HG03432 (cell line): ENCODE results near the gene LSAMP.
"Not testable (repeated sequence)": the region's sequence is repeated elsewhere in the genome, so short reads cannot be mapped to it uniquely, and the experiment has no call there.

ENCODE experiments used
- ATAC-seq: cut with Tn5 transposase; IDR thresholded peaks from one replicate; pipeline ENCODE4 v1.9.1; 2021; ENCODE audit warnings: mild to moderate bottlenecking, moderate library complexity; ENCODE audit not compliant: unreplicated experiment

LSAMP gene

DNA sequence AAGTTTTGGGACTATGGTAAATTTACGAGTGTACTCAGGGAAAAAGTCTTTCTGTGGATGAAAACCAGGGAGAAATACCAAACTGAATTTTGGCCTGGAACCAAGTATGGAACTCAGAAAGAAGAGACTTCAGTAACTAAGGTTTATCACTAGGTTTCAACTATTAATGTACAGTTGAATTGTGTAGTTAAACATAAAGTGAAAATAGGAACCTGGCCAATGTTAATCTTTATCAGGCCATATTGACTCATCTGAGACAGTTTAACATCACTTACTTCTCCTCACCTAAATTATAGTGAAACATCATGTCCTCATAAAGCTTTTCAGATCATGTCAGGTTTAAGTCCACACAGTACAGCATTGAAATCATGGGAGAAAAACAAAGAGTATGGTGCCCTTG is 197.7 kb downstream of the LSAMP start:
- ATAC-seq: no peak

DNA sequence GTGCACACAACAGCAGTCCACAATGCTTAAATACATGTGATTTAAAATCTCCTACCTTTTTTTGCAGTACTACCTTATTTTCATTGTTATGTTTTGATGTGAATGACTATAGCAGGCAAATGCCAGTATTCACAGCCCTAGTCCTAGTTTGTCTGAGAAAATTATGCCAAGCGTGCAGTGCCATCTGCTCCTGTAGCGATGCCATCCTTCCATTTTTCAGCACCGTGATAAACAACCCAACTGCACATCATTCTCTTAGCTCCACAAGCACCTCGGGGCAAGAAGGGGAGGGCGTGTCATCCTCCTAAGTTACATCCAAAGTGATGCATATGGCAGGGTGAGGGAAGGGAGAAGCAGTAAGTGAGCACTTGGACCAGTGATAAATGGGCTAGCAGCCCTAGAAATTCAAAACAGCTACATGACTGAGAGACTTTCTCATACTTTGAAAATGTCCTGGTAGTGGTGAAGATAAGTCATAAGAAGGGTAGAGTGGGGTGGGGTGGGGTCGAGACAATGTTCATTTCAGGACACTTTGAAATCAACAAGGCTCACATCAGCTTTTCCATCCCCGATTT is 198.8 kb downstream of the LSAMP start:
- ATAC-seq: no peak

DNA sequence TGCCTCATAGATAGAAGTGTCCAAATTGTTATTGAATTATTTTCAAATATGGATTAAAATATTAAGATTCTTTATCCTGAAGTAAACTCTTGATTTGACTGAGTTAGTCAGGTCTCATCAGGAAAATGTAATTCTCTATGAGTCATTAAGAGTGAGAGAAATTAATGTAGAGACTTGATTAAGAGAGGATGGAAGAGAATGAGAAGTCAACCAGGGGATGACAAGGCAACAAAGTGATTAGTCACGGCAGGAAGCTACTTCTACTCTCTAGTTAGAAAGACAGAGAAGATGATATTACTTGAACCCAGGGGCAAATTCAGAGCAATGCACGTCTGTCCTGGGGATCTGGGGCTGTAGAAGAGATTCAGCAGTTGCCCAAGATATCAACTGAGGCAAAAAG is 202.5 kb downstream of the LSAMP start:
- no peak for ATAC-seq

DNA sequence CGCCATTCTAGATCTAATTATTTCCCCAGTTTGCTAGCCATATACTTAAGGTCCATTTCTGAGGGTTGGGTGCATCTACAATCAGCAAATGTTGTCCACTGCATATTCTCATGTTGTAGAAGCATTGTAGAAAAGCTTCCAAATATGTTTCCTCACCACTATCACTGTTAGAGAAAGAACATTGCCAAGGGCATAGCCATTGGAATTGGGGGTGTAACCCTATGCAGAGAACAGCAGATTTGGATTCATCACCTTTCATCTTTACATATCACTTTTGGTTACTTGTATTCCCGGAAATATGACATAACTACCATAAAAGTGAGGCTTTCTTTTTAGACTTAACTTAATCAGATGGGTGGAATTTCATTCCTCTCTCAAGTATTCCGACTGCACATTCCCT is 203.6 kb downstream of the LSAMP start:
- no peak for ATAC-seq

DNA sequence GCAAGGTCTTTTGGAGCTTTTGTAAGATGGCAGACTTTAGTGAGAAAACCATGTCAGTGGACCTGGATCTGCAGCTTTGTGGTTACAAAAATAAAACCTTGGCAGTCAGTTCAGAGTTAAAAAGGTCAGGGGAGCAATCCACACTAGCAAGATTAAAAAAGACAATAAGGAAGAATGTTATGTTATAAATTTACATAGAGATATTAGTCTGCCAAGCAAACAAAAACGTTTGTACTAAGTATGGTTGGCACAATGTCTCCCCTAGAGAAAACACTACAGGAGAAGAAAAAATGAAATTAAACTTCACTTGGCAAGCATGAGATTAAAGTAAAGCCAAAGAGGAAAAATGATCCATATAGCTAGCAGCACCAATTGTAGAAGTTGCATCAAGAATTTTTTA is 205.0 kb downstream of the LSAMP start:
- ATAC-seq: no peak

DNA sequence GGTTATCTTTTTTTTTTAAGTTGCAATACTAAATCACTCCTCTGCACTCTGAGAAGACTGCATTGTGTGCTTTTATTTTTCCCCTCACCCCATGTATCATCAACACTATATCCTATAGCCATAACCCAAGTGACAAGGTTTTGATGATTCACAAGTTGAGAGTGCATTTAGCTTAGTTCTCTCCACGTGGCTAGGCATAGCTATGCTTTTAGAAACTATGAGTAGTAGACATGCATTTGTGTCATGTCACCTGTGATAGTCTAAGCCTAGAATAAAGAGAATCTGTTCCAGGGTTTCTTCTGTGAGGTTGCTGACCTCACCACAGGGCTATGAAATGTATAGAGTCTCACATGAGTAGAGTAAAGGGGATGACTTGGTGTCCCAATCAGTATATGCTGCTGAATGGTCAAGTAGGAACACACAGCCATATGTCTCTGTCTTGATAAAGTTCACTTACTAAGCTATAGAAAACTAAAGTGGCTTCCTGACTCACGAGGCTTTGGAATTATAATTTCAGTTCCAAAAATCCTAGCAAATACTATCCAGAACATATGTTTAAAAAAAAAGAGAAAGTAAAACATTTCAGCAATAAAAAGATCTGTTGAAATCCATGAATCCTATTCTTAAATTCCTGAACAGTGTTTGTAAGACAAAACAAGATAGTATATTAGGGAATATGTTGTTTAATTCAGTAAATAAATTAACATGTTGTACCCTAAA is 206.3 kb downstream of the LSAMP start:
- no peak for ATAC-seq

DNA sequence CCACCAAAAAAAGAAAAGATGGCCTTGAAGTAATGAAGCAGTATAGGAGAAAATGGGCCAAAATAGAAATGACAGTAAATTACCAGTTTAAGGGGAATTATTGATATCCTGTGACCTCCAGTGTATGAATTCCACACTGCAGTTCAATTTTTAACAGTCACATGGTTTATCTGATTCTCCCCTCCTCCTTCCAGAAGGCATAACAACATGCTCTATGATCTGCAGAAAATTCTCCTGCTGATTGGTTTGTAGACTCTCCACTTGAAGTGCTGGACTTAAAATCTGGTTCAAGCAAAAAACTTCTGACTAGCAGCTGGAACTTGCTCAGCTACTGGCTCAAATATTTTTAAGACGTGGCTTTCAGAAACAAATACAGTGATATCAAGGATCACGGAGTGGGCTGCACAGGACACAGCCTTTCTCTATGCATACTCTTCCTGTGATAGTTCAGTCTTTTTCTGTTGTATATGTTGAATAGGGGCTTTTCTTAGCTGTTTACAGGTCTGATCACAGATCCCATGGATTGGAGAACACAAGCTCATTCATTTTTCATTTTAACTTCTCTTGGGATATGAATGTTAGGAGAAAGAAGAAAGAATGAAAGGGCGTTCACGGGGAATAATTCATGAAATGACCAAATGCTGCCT is 211.5 kb downstream of the LSAMP start:
- ATAC-seq: no peak

DNA sequence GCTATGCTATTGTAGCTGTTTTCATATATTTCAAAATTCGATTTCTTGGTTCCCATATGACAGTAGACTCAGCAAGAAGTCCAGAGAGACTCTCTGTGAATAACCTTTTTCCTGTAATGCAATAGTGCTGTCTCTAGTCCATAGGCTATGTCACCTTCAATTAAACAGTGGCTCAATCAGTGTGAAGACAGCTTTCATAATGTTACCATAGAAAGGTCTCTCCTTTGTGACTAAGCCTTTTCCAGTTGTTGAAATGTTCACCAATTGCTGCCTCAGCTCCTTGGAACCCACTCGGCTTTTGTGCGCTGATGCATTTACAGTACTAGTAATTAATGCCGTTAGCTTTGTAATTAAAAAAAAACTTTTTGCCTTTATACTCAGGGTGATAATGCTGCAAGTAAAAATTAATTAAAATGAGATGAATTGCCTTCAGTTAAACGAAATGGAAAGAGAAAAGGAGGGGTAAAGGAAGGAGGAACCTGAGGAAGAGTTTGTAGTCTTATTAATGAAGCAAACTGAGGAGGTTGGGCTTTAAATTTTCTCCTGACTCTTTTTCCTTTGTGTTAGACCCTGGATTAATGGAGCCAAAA is 214.8 kb downstream of the LSAMP start:
- ATAC-seq: no peak

DNA sequence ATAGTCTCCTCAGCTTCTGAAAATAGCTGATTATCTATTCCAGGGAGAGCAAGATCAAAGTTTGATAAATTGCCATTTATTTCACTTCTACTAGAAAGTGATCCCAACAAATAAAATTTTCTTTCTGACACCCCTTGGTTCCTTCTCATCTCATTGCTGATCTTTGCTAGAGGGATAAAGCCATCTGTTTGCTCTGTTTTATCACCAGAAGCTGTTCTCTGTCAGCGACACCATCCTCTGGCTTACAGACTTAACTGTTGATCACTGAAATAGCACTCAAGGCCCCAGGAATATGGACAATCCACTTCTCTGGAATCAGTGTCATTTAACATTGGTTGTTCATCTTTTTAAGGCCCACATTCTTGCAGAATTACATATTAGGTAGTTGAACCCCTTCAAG is 219.0 kb downstream of the LSAMP start:
- no peak for ATAC-seq

DNA sequence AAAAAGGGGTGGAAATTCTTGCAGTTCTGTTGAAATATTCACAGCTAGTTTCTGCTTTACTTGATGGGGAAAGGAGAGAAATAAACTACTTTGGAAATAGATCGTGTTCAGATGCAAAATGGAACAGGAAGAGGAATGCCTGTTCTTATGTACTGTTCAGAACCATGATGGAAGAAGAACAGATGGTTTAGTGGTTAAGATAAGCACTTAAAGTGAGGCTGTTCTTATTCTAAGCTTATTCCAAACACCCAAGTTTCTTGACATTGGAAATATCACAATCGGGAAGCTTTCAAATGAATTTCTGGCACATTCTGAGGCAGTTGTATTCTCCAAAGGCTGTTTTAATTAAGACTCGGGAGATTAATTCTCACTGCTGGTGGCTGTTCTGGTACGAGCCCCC is 228.5 kb downstream of the LSAMP start:
- ATAC-seq: no peak

DNA sequence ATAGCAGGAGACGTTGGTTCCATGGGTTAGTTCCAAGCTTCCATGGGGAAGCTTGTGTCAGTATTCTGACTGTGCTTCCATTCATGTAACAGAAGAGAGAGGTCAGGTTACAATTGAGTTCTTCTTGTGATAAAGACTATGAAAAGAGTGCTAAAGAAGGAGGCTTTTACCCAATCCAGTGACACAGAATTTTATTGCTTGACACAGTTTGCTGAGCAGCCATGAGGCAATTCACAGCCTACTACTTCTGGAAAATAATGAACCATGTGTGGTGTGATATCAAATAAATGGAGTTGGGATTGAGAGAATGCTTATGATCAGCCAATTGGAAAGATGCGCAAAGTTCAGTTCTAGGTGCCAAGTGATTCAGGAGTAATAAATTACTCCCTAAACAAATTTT is 233.4 kb downstream of the LSAMP start:
- no peak for ATAC-seq

DNA sequence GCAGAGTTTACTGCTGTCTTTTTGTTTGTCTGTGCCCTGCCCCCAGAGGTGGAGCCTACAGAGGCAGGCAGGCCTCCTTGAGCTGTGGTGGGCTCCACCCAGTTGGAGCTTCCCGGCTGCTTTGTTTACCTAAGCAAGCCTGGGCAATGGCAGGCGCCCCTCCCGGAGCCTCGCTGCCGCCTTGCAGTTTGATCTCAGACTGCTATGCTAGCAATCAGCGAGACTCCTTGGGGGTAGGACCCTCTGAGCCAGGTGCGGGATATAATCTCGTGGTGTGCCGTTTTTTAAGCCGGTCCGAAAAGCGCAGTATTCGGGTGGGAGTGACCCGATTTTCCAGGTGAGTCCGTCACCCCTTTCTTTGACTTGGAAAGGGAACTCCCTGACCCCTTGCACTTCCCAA is 236.5 kb downstream of the LSAMP start:
- ATAC-seq: not testable (repeated sequence)

DNA sequence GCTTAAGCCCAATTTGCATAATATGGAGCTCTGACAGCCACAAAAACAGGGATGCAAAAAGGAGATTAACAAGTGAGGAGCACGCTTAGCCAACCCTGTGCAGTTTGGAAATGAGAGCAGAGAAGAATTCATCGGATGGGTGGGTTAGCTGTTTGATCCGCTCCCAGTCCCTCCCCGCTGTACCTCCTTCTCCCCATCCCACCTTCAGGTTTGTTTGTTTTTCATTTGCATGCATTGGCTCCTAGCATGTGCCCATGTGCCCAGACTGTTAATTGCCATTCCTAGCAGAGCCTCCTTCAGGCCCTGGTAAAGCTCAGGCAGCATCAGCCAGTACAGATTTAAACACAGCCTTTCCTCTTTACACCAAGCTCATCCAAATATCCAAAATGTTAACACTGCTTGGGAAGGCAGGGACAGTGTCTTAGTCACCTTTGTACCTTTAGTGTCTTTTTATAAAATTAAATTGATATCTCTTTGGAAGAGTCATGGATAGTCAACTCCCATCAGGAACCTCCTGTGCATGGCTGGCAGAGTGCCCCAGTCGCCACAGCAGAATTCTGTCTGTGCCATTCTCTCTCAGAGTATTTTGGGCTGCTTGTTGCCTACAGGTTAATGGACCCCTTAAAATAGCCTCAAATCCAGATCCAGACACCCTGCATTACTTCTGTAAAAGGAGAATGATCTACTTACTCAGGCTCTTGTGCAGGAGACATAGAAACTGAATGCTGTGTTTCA is 244.2 kb downstream of the LSAMP start:
- no peak for ATAC-seq

DNA sequence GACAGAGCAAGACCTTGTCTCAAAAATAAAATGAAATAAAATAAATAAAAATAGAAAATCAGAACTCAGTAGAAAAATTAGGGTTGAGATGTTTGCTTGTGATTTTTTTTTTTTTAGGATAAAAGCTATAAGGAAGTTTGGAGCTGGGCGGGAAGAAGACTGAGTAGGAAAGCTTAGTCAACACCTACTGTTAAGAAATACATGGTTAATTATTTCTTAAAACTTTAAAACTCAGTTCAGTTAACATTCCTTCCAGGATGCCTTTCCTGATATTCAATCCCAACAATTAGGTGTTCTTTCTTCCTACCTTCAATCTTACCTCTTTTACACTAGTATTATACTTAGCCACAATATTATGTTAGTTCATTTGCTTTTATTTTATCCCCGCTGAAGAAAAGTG is 246.2 kb downstream of the LSAMP start:
- ATAC-seq: no peak

DNA sequence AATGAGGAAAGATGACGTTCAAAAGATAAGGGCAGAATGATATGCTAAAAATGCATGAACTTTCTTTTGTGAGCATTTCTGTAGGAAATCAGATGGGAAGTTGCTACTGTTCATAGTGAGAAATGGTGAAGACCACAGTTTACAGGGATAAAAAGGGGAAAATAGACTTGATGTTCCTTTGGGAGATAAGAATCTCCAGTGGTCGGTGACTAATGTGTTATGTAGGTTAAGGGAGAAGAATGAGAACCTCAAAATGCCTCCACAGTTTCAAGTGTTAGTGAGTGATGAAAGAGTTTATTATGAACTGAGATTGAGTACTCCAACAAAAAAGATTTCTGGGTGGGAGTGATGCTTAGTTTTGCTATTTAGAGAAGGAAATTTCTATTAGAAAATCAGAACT is 247.2 kb downstream of the LSAMP start:
- no peak for ATAC-seq

DNA sequence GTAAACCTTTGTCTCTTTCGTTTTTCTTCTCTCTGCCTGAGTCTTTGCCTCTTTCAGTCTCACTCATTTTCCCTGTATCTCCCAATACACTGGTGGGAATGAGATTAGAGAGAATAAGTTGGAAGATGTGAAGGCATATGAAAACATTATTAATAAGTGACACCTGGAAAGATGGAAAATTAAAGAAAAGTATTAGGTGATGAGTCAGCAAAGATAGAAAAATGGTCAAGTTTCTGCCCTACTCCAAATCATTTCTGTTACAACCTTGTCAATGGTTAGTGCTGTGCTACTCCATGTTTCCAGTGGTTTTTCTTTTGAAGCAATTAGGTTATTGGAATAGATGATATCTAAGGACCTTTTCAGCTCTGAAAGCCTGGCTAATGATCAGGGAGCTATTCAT is 252.8 kb downstream of the LSAMP start:
- ATAC-seq: no peak

DNA sequence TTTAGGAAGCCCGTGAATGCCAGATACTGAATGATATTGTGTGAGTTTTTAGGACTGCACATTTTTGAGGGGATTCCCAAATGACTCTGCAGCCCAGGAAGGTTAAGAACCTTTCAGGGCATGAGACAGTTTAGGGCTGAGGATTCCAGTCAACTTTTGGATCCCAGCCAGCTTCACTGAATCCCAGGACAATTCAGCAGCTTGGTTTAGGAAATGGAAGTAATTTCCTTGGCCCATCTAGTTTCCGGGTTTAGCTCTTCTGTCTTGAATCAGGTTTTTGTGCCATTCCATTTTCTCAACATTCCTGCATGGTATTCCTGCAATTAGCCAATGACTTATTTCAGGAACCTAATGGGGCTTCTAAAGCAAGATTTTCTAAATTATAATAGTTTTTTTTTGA is 253.9 kb downstream of the LSAMP start:
- ATAC-seq: no peak

DNA sequence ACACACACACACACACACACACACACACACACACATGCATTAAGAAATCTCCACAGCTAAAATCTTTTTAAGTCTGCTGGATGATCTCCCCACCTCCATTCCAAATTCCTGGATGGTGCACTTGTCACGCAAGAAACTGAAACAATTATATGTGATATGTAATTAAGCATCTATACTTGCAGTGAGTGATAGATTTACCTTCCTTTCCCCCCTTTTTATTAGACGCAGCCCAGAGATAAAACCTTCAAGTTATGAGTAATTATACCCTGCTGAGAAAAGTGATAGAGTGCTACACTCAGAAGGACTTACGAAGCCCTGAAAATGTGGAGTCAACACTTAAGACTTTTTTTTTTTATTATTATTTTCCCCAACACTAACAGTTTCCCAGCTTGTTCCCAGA is 255.2 kb downstream of the LSAMP start:
- no peak for ATAC-seq

DNA sequence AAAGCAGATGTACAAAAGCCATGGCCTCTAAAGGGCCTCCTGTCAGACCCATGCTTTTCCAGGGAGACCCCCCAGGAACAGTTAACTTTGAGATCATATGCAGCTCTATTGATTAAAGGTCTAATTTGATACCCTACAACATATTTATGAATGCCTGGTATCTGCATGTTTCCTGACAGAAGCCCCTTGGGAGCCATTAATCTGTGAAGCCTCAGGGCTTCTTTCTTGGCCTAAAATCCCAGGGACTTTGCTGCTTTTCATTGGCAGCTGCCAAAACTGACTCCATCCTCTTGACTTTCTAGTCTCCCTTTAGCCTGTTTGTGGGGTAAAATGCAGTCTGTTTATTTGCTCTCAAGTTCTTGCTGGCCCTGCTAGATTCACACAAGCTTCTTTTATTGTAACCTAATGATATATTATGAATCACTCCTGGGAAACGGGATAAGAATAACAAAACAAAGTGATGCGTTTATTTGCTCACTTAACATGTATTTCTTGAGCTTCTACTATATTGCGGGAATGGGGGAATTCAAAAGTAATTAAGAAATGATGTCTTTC is 257.0 kb downstream of the LSAMP start:
- ATAC-seq: no peak

DNA sequence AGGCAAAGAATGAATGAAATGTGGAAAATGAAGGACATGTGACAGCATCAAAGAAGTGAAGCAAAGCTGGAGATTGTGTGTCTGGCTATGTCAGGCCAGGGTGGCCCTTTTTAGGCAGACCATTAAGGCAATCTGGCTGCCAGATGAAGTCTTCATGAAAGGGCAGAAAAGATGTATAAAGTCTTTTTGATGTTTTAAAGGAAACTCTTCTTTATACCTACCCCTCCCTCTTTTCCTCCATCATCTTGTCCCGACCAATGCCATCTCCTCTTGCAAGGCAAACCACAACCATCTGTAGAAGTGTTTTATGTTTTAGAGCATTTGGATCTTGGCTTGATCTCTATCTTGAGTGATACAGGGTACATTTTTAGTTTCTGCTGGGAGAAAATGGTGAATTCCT is 259.2 kb downstream of the LSAMP start:
- no peak for ATAC-seq

DNA sequence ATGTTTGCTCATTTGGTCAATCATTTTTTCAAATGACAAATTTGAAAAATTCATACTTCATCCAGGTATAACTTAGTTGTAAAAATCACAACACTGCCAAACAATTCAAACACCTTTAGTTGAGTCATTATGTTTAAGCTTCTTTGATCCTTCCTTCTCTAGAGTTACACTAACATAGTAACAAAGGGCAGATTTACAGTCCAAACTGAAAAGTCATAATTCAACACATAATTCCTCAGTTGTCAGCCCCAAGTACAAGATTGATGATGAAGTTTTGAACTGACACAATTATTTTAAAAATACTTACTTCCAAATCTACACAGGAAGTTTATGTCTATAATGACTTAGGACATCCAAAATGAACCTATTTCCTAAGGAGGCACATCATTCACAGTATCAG is 264.1 kb downstream of the LSAMP start:
- no peak for ATAC-seq
